Natural killer cell (primary cell): ENCODE data around the gene RUVBL1. TPM values are rescaled to one million over a fixed set of nuclear protein-coding genes. Genes with fewer than 3 reads are reported as not detected.
A peak's percentile ranks its signal among the peaks of the same experiment; 100 is the strongest.

Experiments
- ATAC-seq, 3 donors: fragments of 150-1000 bp in 2 of 3; fragments of 200-7000 bp in 1 of 3; cut with Tn5 transposase; 1 replicate in 1 of 3; 2 replicates in 2 of 3; pipeline ENCODE4 v1.10.0; 2021; ENCODE audit warnings: mild to moderate bottlenecking in 2 of 3, moderate library complexity in 2 of 3
- DNase-seq, 2 donors: peaks; one replicate each; pipeline versions ENCODE4 v3.0.0 to v3.0.0-alpha.2; 2013 to 2021; ENCODE audit warnings: mixed read lengths in 1 of 2
- H3K27ac ChIP-seq: one replicate; pipeline ENCODE4 v1.5.1; 2013; ENCODE audit warnings: mild to moderate bottlenecking, low read length
- H3K27me3 ChIP-seq: one replicate; pipeline ENCODE4 v1.6.1; 2013; ENCODE audit warnings: low read length; ENCODE audit not compliant: control insufficient read depth, insufficient read depth
- H3K36me3 ChIP-seq: one replicate; pipeline ENCODE4 v1.6.1; 2013; ENCODE audit warnings: low read length; ENCODE audit not compliant: control insufficient read depth, insufficient read depth
- H3K4me1 ChIP-seq: one replicate; pipeline ENCODE4 v1.6.1; 2013; ENCODE audit warnings: low read length; ENCODE audit not compliant: control insufficient read depth, insufficient read depth
- H3K4me3 ChIP-seq: one replicate; pipeline ENCODE4 v1.5.1; 2013; ENCODE audit warnings: low read length
- H3K9me3 ChIP-seq: one replicate; pipeline ENCODE4 v1.6.1; 2013; ENCODE audit warnings: low read length; ENCODE audit not compliant: control insufficient read depth, insufficient read depth
- H3K27ac Mint-ChIP-seq, 2 donors: one replicate each; pipeline ENCODE4 v1.8.0; 2022; ENCODE audit warnings: mild to moderate bottlenecking in 2 of 2, mixed read lengths in 2 of 2, moderate library complexity in 1 of 2
- H3K27me3 Mint-ChIP-seq, 2 donors: one replicate each; pipeline ENCODE4 v1.8.0; 2022; ENCODE audit warnings: low read depth in 2 of 2, mixed read lengths in 2 of 2
- H3K36me3 Mint-ChIP-seq: one replicate; pipeline ENCODE4 v1.8.0; 2022; ENCODE audit warnings: mixed read lengths
- H3K4me1 Mint-ChIP-seq, 2 donors: one replicate each; pipeline ENCODE4 v1.8.0; 2022; ENCODE audit warnings: mixed read lengths in 2 of 2
- H3K4me3 Mint-ChIP-seq: one replicate; pipeline ENCODE4 v1.8.0; 2022; ENCODE audit warnings: mild to moderate bottlenecking, moderate library complexity, mixed read lengths
- H3K9me3 Mint-ChIP-seq, 2 donors: one replicate each; pipeline ENCODE4 v1.8.0; 2022; ENCODE audit warnings: mixed read lengths in 2 of 2
- CTCF ChIP-seq: fragments of 200-600 bp; IDR thresholded peaks from one replicate; pipeline ENCODE4 v1.8.0; 2022; ENCODE audit warnings: antibody characterized with exemption
- WGBS: methylation state at CpG from one replicate; pipeline ENCODE4 v1.1.7; 2013; ENCODE audit warnings: missing lambda C conversion rate; ENCODE audit not compliant: insufficient coverage; 5-methylcytosine and 5-hydroxymethylcytosine counted together
- intact Hi-C: fragments of 100-400 bp; cut with micrococcal nuclease; formaldehyde crosslinking; loops from one replicate; pipeline ENCODE4 v1.14.2; 2022
- total RNA-seq, 4 donors: library from RNA; stranded (reverse); fragments of 120-200 nt in 1 of 4; gene quantifications; one replicate each; pipeline versions ENCODE4 v1.2.3 to v1.2.4, GENCODE V29; 2013 to 2022

The RUVBL1 gene
- total RNA-seq, 3 donors from 2014 or later (not counting 1 experiment from before 2014, with no cell fraction given), result 11.9 to 18.5 (median 14.1) TPM

GRCh38 chr3:128128251-128128650, 4.6 kb upstream of the RUVBL1 start:
- no peak for TF ChIP-seq CTCF
- ATAC-seq (no peak), DNase-seq (no peak)
- H3K36me3 ChIP-seq, result no peaks in the 10 kb centered on the region
- intact Hi-C loops, result no loop called here
- 80% methylated on average over 1 of the region's 1 CpG for WGBS
- H3K9me3 ChIP-seq, result no peaks in the 10 kb centered on the region
- no peak overlapping the region for H3K4me3 Mint-ChIP-seq
- peaks cover 0 to 3% of the 10 kb centered on the region in 2 donors for H3K9me3 Mint-ChIP-seq
- no peak overlapping the region for H3K27ac Mint-ChIP-seq
- H3K27ac ChIP-seq, result no peak overlapping the region
- H3K4me1 ChIP-seq, result peaks cover 8% of the 10 kb centered on the region
- peaks cover 14 to 15% of the 10 kb centered on the region in 2 donors for H3K4me1 Mint-ChIP-seq
- H3K4me3 ChIP-seq, result no peak overlapping the region
- H3K36me3 Mint-ChIP-seq, result no peaks in the 10 kb centered on the region
- no peaks in the 10 kb centered on the region for H3K27me3 Mint-ChIP-seq
- no peaks in the 10 kb centered on the region for H3K27me3 ChIP-seq

DNA sequence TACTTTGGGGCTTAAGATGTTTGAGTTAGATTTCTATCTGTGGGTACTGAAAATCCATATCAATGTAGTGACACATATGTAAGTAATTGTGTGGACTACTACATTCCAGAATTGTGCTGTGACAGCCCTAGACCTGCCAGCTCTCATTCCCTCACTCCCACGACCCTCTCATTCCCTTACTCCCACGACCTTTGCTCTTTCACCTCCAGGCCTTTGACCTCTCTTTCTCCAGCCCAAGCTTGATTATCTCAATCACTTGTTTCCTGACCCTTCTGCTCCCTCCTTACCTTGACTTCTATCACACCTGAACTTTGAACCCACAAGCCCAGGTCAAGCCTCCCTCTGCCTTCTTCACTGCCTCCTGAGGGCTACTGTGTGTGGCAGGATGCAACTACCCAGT, 3.6 kb upstream of the RUVBL1 start:
- H3K36me3 ChIP-seq, result no peaks in the 10 kb centered on the region
- no peaks in the 10 kb centered on the region for H3K27me3 ChIP-seq
- Mint-ChIP-seq H3K27me3 (no peaks in the 10 kb centered on the region), H3K36me3 (no peaks in the 10 kb centered on the region), H3K9me3 (peaks cover 0 to 3% of the 10 kb centered on the region in 2 donors), H3K27ac (peak overlapping the region in 1 of 2 donors; percentile 35), H3K4me3 (no peak overlapping the region), H3K4me1 (peaks cover 20 to 23% of the 10 kb centered on the region in 2 donors)
- no peak for TF ChIP-seq CTCF
- intact Hi-C loops, result no loop called here
- peaks cover 17% of the 10 kb centered on the region for H3K4me1 ChIP-seq
- no peak overlapping the region for H3K4me3 ChIP-seq
- ATAC-seq, result no peak
- H3K9me3 ChIP-seq, result no peaks in the 10 kb centered on the region
- 78% methylated on average over 2 of the region's 2 CpGs for WGBS
- DNase-seq, result no peak
- H3K27ac ChIP-seq, result no peak overlapping the region

- H3K27ac Mint-ChIP-seq, result peak overlapping the region; percentile 95 to 96
Measured at GRCh38 chr3:128123156-128123537, 465 bp downstream of the RUVBL1 start.

More at GRCh38 chr3:128123156-128123537, 465 bp downstream of the RUVBL1 start:
- H3K27me3 ChIP-seq, result no peaks in the 10 kb centered on the region
- Mint-ChIP-seq H3K27me3 (no peaks in the 10 kb centered on the region), H3K4me1 (peaks cover 20 to 29% of the 10 kb centered on the region in 2 donors), H3K4me3 (peak overlapping the region; percentile 99), H3K36me3 (no peaks in the 10 kb centered on the region), H3K9me3 (peaks cover 0 to 3% of the 10 kb centered on the region in 2 donors)
- WGBS, result under 1% methylated on average over 19 of the region's 22 CpGs
- TF ChIP-seq CTCF, result no peak
- peak overlapping the region; percentile 80 for H3K27ac ChIP-seq
- intact Hi-C loops, result loop anchor here (1.0 kb wide), 1 partner anchor 48 kb away; no protein-coding TSS in a partner anchor
- peak in 1 of 2 donors; percentile 22 for DNase-seq
- ATAC-seq, result no peak
- H3K4me1 ChIP-seq, result peaks cover 17% of the 10 kb centered on the region
- peaks cover 4% of the 10 kb centered on the region for H3K36me3 ChIP-seq
- H3K9me3 ChIP-seq, result no peaks in the 10 kb centered on the region
- peak overlapping the region; percentile 84 for H3K4me3 ChIP-seq
